ENCODE results near the gene TMEM200A. TPM values are rescaled to one million over a fixed set of nuclear protein-coding genes. Genes with fewer than 3 reads are reported as not detected.

TMEM200A gene
- total and polyA plus RNA-seq, 10 of the 15 experiments (the other 5 are each of a cell fraction or from before 2014, with no cell fraction given): 5.5 to 12.4 (median 9.6) TPM

DNA sequence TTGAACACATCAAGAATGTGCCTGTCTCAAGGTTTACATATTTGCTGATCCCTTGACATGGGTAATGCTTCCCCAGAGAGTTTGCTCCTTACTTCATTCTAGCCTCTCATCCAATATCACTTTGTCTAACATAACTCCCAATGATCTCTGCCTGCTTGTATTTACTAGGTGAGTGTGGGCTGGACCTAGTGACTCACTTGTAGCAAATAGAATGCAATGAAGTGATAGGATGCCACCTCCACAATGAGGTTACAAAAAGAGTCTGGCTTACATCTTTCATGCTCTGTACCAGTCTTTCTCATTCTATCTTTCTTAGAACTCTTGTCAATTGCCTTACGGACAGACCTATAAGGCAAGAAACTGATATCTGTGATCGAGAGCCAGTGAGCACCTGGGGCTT, 44.9 kb upstream of the TMEM200A start:
- no peaks in the 10 kb centered on the region for H3K4me1 ChIP-seq (ENCODE audit: control insufficient read depth, insufficient read depth, low read length)
- H3K27me3 ChIP-seq (replicated peaks in 1 of 2; ENCODE audit: control insufficient read depth in 2 of 2, insufficient read depth in 2 of 2, low read length in 1 of 2): no peaks in the 10 kb centered on the region
- H3K4me2 ChIP-seq (ENCODE audit: control insufficient read depth, insufficient read depth): no peak overlapping the region
- no TSS peak for BruUV-seq (replicated peaks)
- 95% methylated on average over 2 of the region's 2 CpGs for WGBS (ENCODE audit: insufficient coverage, insufficient replicate concordance, low lambda C conversion rate, missing lambda C conversion rate)
- H4K20me1 ChIP-seq (ENCODE audit: control insufficient read depth, insufficient read depth): no peaks in the 10 kb centered on the region
- no peak for DNase-seq (ENCODE audit: low read depth, low spot score)
- no peak overlapping the region for H3K9ac ChIP-seq (ENCODE audit: control insufficient read depth, insufficient read depth, low read length)
- no peak for ATAC-seq
- H3K9me3 ChIP-seq (replicated peaks; ENCODE audit: control insufficient read depth, insufficient read depth, low read length): no peaks in the 10 kb centered on the region
- ChIA-PET RAD21 (ENCODE audit: unreplicated experiment) (interaction anchor here (0.8 to 3.4 kb wide), 9 partner anchors 15 to 550 kb away, joined by 3 to 69 read pairs (median 9); no protein-coding TSS in a partner anchor), POLR2A (no interaction called here), CTCF (interaction anchor here (1.4 to 13.2 kb wide), 9 partner anchors 7 to 553 kb away, joined by 3 to 200 read pairs (median 6); no protein-coding TSS in a partner anchor), SMC1A (ENCODE audit: uncharacterized antibody, unreplicated experiment) (interaction anchor here (0.9 to 13.3 kb wide), 8 partner anchors 21 to 796 kb away, joined by 3 to 201 read pairs (median 6); no protein-coding TSS in a partner anchor)
- no peaks in the 10 kb centered on the region for H3K36me3 ChIP-seq (ENCODE audit: control insufficient read depth in 2 of 2, insufficient read depth in 2 of 2, low read length in 1 of 2)
- TF ChIP-seq ZNF207 (IDR thresholded peaks at IDR 0.05; ENCODE audit: borderline replicate concordance) (no peak), SIN3A (IDR thresholded peaks at IDR 0.05; ENCODE audit: low read depth, low read length) (no peak), RELA (IDR thresholded peaks at IDR 0.05; ENCODE audit: borderline replicate concordance, partially characterized antibody) (no peak), NBN (IDR thresholded peaks at IDR 0.05) (no peak), CEBPB (IDR thresholded peaks at IDR 0.05; ENCODE audit: borderline replicate concordance in 1 of 2, low read depth in 2 of 2, low read length in 2 of 2) (no peak), ZNF622 (IDR thresholded peaks at IDR 0.05) (no peak), BACH1 (IDR thresholded peaks at IDR 0.05; ENCODE audit: borderline replicate concordance) (no peak), SP1 (IDR thresholded peaks at IDR 0.05; ENCODE audit: low read depth, low read length) (no peak), GATAD2B (conservative IDR thresholded peaks at IDR 0.05; ENCODE audit: low read depth) (no peak), HDAC2 (IDR thresholded peaks at IDR 0.05) (no peak)
- TF ChIP-seq, protein P1, sequence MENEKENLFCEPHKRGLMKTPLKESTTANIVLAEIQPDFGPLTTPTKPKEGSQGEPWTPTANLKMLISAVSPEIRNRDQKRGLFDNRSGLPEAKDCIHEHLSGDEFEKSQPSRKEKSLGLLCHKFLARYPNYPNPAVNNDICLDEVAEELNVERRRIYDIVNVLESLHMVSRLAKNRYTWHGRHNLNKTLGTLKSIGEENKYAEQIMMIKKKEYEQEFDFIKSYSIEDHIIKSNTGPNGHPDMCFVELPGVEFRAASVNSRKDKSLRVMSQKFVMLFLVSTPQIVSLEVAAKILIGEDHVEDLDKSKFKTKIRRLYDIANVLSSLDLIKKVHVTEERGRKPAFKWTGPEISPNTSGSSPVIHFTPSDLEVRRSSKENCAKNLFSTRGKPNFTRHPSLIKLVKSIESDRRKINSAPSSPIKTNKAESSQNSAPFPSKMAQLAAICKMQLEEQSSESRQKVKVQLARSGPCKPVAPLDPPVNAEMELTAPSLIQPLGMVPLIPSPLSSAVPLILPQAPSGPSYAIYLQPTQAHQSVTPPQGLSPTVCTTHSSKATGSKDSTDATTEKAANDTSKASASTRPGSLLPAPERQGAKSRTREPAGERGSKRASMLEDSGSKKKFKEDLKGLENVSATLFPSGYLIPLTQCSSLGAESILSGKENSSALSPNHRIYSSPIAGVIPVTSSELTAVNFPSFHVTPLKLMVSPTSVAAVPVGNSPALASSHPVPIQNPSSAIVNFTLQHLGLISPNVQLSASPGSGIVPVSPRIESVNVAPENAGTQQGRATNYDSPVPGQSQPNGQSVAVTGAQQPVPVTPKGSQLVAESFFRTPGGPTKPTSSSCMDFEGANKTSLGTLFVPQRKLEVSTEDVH (IDR thresholded peaks at IDR 0.05; ENCODE audit: low read depth, partially characterized antibody): no peak
- TF ChIP-seq, protein P2, sequence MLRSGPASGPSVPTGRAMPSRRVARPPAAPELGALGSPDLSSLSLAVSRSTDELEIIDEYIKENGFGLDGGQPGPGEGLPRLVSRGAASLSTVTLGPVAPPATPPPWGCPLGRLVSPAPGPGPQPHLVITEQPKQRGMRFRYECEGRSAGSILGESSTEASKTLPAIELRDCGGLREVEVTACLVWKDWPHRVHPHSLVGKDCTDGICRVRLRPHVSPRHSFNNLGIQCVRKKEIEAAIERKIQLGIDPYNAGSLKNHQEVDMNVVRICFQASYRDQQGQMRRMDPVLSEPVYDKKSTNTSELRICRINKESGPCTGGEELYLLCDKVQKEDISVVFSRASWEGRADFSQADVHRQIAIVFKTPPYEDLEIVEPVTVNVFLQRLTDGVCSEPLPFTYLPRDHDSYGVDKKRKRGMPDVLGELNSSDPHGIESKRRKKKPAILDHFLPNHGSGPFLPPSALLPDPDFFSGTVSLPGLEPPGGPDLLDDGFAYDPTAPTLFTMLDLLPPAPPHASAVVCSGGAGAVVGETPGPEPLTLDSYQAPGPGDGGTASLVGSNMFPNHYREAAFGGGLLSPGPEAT (IDR thresholded peaks at IDR 0.05; ENCODE audit: low read depth): no peak
- no peak overlapping the region for H2AFZ ChIP-seq (ENCODE audit: control insufficient read depth, low read depth, low read length)
- FAIRE-seq: no peak
- in situ Hi-C loops (cut with MboI): loop anchor here (5.0 kb wide), 2 partner anchors 381 to 521 kb away; no protein-coding TSS in a partner anchor
- H3K27ac ChIP-seq (ENCODE audit: control insufficient read depth, insufficient read depth): no peak overlapping the region
- no peak overlapping the region for H3K4me3 ChIP-seq
- no peaks in the 10 kb centered on the region for H3K79me2 ChIP-seq (ENCODE audit: control insufficient read depth, insufficient read depth, low read length)
- intact Hi-C loops (cut with micrococcal nuclease; ENCODE audit: unreplicated experiment): loop anchor here (5.0 kb wide), 2 partner anchors 301 to 441 kb away; no protein-coding TSS in a partner anchor
